MCF 10A (cell line): ENCODE results near the gene SGCD. TPM values are rescaled to one million over a fixed set of nuclear protein-coding genes. Genes with fewer than 3 reads are reported as not detected.

Experiments used
- BruUV-seq: library from RNA; stranded (reverse); fragments of 400-500 nt; replicated peaks from 2 replicates; lab custom pipeline; 2021; lab: Mats Ljungman, UMichigan
- CTCF ChIA-PET: fragments of 300-600 bp; sonication (Branson Sonifier 250); formaldehyde crosslinking; extraction: SDS; loops from one replicate; lab custom pipeline; 2021; ENCODE audit warnings: antibody characterized with exemption, inconsistent platforms; lab: Yijun Ruan, JAX
- POLR2A ChIA-PET: fragments of 300-600, 350-650 bp; sonication (Branson Sonifier 250); formaldehyde crosslinking; extraction: SDS; loops from one replicate; lab custom pipeline; 2020; ENCODE audit warnings: antibody characterized with exemption, inconsistent platforms; lab: Yijun Ruan, JAX
- DNase-seq: peaks from one replicate; pipeline ENCODE4 v3.0.0-alpha.2; 2018; ENCODE audit not compliant: unreplicated experiment
- H3K27ac Mint-ChIP-seq: one replicate; pipeline ENCODE4 v1.8.0; 2022; ENCODE audit warnings: mild to moderate bottlenecking, low read depth, mixed read lengths; ENCODE audit not compliant: unreplicated experiment
- H3K27me3 Mint-ChIP-seq: one replicate; pipeline ENCODE4 v1.8.0; 2022; ENCODE audit warnings: mixed read lengths; ENCODE audit not compliant: insufficient read depth, unreplicated experiment
- H3K36me3 Mint-ChIP-seq: one replicate; pipeline ENCODE4 v1.8.0; 2022; ENCODE audit warnings: mild to moderate bottlenecking, moderate library complexity, mixed read lengths; ENCODE audit not compliant: insufficient read depth, unreplicated experiment
- H3K4me1 Mint-ChIP-seq: one replicate; pipeline ENCODE4 v1.8.0; 2022; ENCODE audit warnings: mixed read lengths; ENCODE audit not compliant: insufficient read depth, unreplicated experiment
- H3K4me3 Mint-ChIP-seq: one replicate; pipeline ENCODE4 v1.8.0; 2022; ENCODE audit warnings: mild to moderate bottlenecking, moderate library complexity, mixed read lengths; ENCODE audit not compliant: unreplicated experiment
- H3K9me3 Mint-ChIP-seq: one replicate; pipeline ENCODE4 v1.8.0; 2022; ENCODE audit warnings: mixed read lengths; ENCODE audit not compliant: unreplicated experiment
- intact Hi-C: fragments of 100-400 bp; cut with micrococcal nuclease; formaldehyde crosslinking; loops from 2 replicates; pipeline ENCODE4 v1.14.1; 2022
- total RNA-seq: library from RNA; stranded (reverse); gene quantifications from 2 replicates; pipeline ENCODE4 v1.2.3, GENCODE V29; 2022
- TF ChIP-seq, protein P1 (sequence below): fragments of 200-600 bp; IDR thresholded peaks from one replicate; pipeline ENCODE4 v1.8.0; 2022; ENCODE audit warnings: antibody characterized with exemption, mild to moderate bottlenecking; ENCODE audit not compliant: unreplicated experiment

SGCD gene
- total RNA-seq, 1 experiment from 2014 or later: 0.14 TPM

DNA sequence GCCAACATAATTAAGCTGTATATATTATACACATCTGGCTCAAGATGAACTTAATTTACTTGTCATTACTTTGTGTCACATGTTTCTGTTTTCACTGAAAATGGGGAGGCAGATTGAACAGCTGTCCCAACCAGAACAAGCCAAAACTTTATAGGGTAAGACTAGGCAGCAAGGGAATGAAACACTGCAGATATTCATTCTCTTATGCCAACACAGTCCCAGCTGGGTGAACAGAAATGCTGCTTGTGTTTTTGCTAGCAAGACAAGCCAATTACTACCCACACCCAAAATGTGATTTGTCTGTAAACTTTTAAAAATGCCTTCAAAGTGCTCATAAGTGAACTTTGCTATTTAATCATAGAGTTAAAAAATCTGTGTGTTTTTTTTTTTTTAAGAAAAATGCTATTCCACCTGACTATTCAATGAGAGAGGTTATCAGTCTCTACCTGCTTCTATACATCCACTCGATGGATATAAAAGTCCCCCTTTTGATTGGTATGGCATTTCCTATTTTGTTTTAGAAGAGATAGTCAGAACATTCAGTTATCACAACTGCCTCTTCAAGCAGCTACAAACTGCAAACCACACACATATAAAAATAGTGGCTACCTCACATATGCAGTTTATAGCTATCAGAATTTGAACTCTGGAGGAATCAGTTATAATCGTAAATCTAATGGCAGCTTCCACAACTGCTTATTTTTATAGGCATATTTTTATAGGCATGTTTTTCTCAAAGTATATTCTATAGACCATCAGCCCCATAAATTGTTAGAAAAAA lies 431.2 kb downstream of the SGCD start:
- intact Hi-C loops: no loop called here
- ChIA-PET POLR2A (no interaction called here), CTCF (interaction anchor here (0.6 kb wide), 3 partner anchors 67 to 1186 kb away, joined by 3 to 4 read pairs (median 3); no protein-coding TSS in a partner anchor)
- H3K27ac Mint-ChIP-seq: no peak overlapping the region
- no peaks in the 10 kb centered on the region for H3K36me3 Mint-ChIP-seq
- no TSS peak for BruUV-seq
- no peak overlapping the region for H3K4me3 Mint-ChIP-seq
- no peaks in the 10 kb centered on the region for H3K27me3 Mint-ChIP-seq
- H3K4me1 Mint-ChIP-seq: no peaks in the 10 kb centered on the region
- DNase-seq: no peak
- TF ChIP-seq, protein P1, sequence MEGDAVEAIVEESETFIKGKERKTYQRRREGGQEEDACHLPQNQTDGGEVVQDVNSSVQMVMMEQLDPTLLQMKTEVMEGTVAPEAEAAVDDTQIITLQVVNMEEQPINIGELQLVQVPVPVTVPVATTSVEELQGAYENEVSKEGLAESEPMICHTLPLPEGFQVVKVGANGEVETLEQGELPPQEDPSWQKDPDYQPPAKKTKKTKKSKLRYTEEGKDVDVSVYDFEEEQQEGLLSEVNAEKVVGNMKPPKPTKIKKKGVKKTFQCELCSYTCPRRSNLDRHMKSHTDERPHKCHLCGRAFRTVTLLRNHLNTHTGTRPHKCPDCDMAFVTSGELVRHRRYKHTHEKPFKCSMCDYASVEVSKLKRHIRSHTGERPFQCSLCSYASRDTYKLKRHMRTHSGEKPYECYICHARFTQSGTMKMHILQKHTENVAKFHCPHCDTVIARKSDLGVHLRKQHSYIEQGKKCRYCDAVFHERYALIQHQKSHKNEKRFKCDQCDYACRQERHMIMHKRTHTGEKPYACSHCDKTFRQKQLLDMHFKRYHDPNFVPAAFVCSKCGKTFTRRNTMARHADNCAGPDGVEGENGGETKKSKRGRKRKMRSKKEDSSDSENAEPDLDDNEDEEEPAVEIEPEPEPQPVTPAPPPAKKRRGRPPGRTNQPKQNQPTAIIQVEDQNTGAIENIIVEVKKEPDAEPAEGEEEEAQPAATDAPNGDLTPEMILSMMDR: no peak
- no peaks in the 10 kb centered on the region for H3K9me3 Mint-ChIP-seq

DNA sequence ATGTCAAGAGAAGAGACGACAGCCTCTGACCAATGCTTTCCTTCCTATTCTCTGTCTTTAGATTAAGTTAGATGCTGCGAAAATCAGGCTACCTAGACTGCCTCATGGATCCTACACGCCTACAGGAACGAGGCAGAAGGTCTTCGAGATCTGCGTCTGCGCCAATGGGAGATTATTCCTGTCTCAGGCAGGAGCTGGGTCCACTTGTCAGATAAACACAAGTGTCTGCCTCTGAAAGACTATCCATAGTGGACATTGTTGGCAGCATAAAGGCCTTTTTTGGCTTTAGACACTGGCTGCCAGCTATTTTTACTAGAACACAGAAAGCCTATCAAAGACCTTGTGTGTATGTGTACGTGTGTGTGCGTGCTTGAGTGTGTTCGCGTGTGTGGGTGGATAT lies 432.2 kb downstream of the SGCD start:
- H3K4me3 Mint-ChIP-seq: no peak overlapping the region
- H3K27ac Mint-ChIP-seq: no peak overlapping the region
- BruUV-seq: no TSS peak
- TF ChIP-seq, protein P1: no peak
- no peaks in the 10 kb centered on the region for H3K9me3 Mint-ChIP-seq
- no peaks in the 10 kb centered on the region for H3K4me1 Mint-ChIP-seq
- no peak for DNase-seq
- POLR2A ChIA-PET: interaction anchor here (0.6 kb wide), 1 partner anchor 1109 kb away, joined by 3 read pairs; no protein-coding TSS in a partner anchor
- H3K36me3 Mint-ChIP-seq: no peaks in the 10 kb centered on the region
- CTCF ChIA-PET: no interaction called here
- intact Hi-C loops: no loop called here
- no peaks in the 10 kb centered on the region for H3K27me3 Mint-ChIP-seq

DNA sequence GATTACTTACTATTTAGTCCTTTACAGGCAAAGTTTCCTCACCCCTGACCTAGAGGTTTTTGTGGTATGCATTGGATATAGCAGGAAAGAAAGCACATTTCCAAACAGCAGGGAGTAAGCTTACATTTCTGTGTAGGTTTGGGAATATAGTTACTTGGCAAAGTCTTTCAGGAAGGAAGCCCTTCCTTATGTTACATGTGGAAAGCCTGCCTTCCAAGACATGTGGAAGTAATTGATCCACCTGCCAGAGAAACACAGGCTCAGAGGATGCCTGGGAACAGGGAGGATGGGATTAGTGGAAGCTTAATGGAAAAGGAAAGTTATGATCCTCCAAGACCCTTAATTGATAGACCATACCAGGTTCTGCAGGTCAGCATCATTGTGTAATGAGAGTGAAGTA lies 435.8 kb downstream of the SGCD start:
- H3K27ac Mint-ChIP-seq: no peak overlapping the region
- H3K27me3 Mint-ChIP-seq: no peaks in the 10 kb centered on the region
- TF ChIP-seq, protein P1: no peak
- ChIA-PET CTCF (interaction anchor here (0.8 kb wide), 1 partner anchor 1623 kb away, joined by 3 read pairs; no protein-coding TSS in a partner anchor), POLR2A (no interaction called here)
- BruUV-seq: no TSS peak
- no peak for DNase-seq
- H3K4me1 Mint-ChIP-seq: no peaks in the 10 kb centered on the region
- H3K36me3 Mint-ChIP-seq: no peaks in the 10 kb centered on the region
- intact Hi-C loops: no loop called here
- H3K4me3 Mint-ChIP-seq: no peak overlapping the region
- no peaks in the 10 kb centered on the region for H3K9me3 Mint-ChIP-seq

DNA sequence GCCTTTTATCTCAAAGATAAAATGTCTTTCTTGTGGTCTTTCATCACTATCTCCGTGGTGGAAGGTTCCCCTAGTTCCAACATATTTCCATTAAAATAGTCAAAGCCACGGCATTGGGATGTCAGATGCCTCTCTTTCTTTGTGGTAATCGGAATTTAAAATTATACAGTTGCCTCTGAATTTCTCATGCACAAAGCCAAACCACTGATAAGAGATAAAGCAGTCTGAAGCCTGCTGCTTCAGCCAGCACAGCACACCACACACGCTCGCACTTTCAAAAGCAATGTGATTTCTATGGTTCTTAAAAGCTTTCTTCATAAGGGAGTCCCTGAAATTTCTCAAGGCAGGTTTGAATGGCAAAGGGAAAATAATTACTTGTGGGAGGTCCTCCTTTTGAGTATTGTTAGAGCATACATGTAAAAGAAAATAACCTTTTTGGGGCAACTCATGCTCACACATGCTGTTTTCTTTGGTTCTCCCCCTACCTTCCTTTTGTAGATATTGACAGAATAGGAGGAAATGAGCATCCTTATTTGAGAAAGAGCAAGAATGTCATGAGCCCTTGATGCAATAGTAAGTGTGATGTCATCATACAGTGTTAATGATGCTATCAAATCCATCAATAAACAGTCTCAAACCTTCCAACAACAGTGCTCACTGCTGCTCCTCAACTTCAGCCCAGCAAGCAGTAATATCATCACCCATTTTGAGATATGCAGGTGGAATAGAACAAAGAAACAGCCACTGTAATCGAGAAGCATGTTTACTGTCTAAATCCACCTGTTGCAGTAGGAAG lies 437.4 kb downstream of the SGCD start:
- no peak overlapping the region for H3K27ac Mint-ChIP-seq
- no peak for DNase-seq
- no peaks in the 10 kb centered on the region for H3K27me3 Mint-ChIP-seq
- intact Hi-C loops: no loop called here
- TF ChIP-seq, protein P1: no peak
- H3K36me3 Mint-ChIP-seq: no peaks in the 10 kb centered on the region
- ChIA-PET POLR2A (interaction anchor here (0.6 kb wide), 1 partner anchor 324 kb away, joined by 3 read pairs; no protein-coding TSS in a partner anchor), CTCF (no interaction called here)
- BruUV-seq: no TSS peak
- H3K4me3 Mint-ChIP-seq: no peak overlapping the region
- no peaks in the 10 kb centered on the region for H3K9me3 Mint-ChIP-seq
- H3K4me1 Mint-ChIP-seq: no peaks in the 10 kb centered on the region
